GM21825 (cell line): ENCODE measurements around the gene DCBLD1.

Experiments
- ATAC-seq: cut with Tn5 transposase; IDR thresholded peaks from one replicate; pipeline ENCODE4 v1.9.1; 2021; ENCODE audit warnings: mild to moderate bottlenecking, moderate library complexity; ENCODE audit not compliant: unreplicated experiment

DCBLD1 gene

GRCh38 chr6:117555262-117555849, 72.9 kb downstream of the DCBLD1 start:
- ATAC-seq = no peak

DNA sequence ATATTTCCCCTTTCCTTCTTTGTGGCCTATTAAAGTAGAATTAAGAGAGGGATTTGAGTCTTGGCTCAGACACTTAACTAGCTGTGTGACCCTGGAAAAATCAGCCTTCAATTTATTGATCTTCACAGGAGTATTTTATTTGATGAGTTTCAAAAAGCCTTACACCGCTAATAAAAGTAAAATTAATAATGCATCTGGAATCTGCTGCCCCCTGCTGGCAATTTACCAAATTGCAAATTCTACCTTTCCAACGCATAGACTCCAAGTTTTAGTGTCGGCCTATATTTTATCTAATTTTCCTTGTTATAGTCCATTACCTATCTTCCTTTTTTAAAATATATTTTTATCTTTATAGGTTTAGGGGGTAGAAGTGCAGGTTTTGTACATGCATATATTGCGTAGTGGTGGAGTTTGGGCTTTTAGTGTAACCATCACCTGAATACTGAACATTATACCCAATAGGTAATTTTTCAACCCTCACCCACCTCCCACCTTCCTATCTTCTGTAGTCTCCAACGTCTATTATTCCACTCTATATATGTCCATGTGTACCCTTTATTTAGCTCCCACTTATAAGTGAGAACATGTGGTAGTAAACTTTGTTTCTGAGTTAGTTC, 73.5 kb downstream of the DCBLD1 start:
- ATAC-seq = no peak

- ATAC-seq = no peak
Measured at GRCh38 chr6:117557951-117558350, 75.5 kb downstream of the DCBLD1 start.

DNA sequence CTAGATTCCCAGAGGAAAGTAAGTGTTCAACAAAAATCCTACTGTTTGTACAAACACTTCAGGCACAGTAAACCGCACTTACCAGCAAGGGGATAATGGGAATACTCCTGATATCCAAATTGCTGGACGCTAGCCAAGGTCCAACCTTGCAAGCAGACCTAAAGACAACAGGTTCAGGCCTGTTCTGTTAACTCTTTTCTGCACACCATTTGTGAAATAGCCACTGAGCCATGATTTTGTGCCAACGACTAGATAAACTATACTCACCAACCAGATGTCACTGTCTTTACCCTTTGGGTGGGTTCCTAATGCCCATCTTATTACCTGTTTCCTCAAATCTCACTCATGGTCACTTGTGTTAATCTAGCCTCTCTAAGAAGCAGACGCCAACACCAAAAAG, 76.3 kb downstream of the DCBLD1 start:
- no peak for ATAC-seq

GRCh38 chr6:117559299-117559698, 76.8 kb downstream of the DCBLD1 start:
- no peak for ATAC-seq

DNA sequence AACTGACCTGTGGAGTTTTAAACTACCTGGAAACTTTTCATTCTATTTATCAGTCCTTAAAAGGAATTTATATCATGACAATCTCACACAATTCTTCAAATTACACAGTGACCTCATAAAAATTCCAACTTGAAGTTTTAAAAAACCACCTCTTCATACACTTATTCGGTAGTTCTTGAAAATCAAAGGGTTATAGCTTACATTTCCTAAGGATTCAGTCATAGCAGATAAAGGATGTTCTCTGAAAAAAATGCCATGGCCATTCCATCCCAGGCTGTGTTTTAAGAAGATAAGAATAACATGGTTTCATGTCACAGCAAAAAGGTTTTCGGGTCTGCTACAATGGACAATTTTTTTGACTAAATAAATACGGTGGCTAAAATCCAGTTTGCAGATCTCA, 78.7 kb downstream of the DCBLD1 start:
- ATAC-seq = no peak

DNA sequence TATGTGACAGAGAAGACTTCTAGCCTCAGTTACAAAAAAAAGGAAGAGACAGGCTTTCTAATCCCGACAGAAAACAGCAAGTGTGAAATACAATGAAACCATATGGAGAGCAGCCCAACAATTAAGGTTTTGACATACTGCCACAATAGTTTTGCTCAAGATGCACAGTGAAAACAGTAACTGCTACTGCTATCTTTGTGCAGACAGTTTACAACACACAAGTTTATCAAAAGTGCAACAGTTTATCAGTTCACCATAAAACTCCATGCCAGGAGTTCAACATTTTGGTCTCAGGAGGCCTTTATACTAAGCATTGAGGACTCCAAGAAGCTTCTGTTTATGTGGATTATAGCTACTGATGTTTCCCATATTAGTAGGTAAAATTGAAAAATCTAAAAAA, 82.2 kb downstream of the DCBLD1 start:
- no peak for ATAC-seq

- no peak for ATAC-seq
Measured at GRCh38 chr6:117568247-117568646, 85.8 kb downstream of the DCBLD1 start.

DNA sequence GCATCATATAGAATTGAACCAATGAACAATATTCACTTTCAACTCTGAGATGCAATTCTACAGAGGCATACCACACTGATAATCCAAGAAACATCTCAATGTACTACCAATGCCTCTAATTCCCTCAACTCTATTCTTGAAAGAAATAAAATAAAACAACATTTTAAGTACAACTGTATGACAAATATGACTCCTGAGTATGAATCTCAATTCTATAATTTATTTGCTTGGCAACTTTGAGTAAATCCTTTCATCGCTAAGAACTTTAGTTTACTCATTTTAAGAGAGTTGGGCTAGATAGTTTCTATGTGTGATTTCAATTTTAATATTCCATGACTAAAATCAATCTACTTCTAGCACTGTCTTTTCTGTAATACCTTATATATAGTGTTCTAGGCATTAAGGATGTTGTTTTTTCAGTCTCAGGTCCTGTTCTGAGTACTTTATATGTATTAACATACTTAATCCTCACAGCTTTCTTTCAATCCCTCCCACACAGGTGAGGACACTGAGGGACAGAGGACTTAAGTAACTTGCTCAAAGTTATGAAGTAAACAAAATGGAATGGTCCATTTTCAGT, 86.4 kb downstream of the DCBLD1 start:
- no peak for ATAC-seq

DNA sequence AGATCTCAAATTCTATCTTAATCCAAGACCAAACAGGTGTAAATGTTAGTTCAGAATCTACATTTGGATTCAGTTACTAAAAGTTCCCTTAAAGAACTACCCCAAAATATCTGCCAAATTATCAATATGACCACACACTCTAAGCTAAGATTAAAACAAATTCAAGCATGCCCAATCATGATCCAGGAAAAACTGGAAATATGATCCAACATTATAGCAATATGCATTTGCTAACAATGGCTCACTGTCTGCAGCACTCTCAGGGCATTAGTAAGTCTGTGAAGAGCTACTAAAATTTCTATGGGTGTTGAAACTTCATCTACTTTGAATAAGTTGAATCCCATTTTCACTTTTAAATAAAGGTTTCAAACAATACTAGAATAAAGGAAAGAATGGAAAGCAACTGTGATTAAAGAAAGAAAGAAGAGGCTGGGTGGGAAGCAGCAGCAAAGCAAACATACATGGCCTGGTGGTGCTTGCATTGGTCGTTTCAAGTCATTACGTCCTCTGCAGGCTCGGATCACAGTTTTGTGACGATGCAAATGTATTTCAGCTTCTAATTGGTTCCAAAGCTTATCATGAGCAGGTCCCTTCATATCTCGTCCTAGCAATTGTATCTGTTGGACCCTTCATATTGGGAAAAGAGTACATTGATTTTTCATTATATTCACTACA, 90.7 kb downstream of the DCBLD1 start:
- no peak for ATAC-seq

- no peak for ATAC-seq
Measured at GRCh38 chr6:117574198-117574597, 91.7 kb downstream of the DCBLD1 start.

GRCh38 chr6:117585647-117586046, 103.2 kb downstream of the DCBLD1 start:
- no peak for ATAC-seq

- ATAC-seq = no peak
Measured at GRCh38 chr6:117590447-117590846, 108.0 kb downstream of the DCBLD1 start.

GRCh38 chr6:117591405-117591804, 108.9 kb downstream of the DCBLD1 start:
- no peak for ATAC-seq

- no peak for ATAC-seq
Measured at GRCh38 chr6:117592983-117593759, 110.7 kb downstream of the DCBLD1 start.

DNA sequence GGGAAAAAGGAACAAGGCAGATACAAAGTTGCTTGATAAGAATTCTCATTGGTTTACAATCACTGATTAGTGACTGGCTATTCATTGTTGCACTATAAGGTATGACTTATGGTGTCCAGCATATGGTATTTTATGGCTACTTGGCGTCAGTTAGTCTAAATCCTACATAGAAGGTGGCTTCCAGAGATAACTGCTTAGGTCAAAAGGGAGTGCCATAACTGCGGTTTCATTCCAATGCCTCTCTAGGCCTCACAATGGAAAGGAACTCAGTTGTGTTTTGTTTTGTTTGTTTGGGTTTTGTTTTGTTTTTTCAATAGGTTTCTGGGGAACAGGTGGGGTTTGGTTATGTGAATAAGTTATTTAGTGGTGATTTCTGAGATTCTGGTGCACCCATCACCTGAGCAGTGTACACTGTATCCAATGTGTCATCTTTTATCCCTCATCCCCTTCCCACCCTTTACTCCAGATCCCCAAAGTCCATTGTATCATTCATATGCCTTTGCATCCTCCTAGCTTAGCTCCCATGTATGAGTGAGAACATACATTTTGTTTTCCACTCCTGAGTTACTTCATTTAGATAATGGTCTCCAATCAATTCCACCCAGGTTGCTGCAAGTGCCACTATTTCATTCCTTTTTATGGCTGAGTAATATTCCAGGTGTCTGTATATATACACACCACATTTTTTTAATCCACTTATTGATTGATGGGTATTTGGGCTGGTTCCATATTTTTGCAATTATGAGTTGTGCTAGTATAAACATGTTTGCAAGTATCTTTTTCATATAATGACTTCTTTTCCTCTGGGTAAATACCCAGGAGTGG, 112.8 kb downstream of the DCBLD1 start:
- ATAC-seq = no peak

- ATAC-seq = no peak
Measured at GRCh38 chr6:117597755-117598154, 115.3 kb downstream of the DCBLD1 start.
